Gastroesophageal sphincter (tissue), 4 donors: ENCODE measurements around the gene DHX34. TPM values are rescaled to one million over a fixed set of nuclear protein-coding genes. Genes with fewer than 3 reads are reported as not detected.

ENCODE experiments used
- ATAC-seq: fragments of 150-250 bp; one replicate; pipeline ENCODE4 v1.9.1; 2016; ENCODE audit warnings: mild to moderate bottlenecking, moderate library complexity
- H3K27ac ChIP-seq, 4 donors: fragments of 200-600 bp; sonication (generic) in 3 of 4; 1 replicate in 3 of 4; 2 replicates in 1 of 4; pipeline ENCODE4 v1.5.1; 2016 to 2019
- H3K27me3 ChIP-seq: fragments of 200-600 bp; sonication (generic); one replicate; pipeline ENCODE4 v1.5.1; 2019
- H3K36me3 ChIP-seq, 2 donors: fragments of 200-600 bp; sonication (generic); one replicate each; pipeline ENCODE4 v1.5.1; 2019; ENCODE audit warnings: control low read depth in 1 of 2
- H3K4me1 ChIP-seq, 3 donors: fragments of 200-600 bp; sonication (generic); 1 replicate in 2 of 3; 2 replicates in 1 of 3; pipeline ENCODE4 v1.5.1; 2016 to 2019; ENCODE audit warnings: control low read depth in 2 of 3
- H3K4me3 ChIP-seq, 2 donors: fragments of 200-600 bp; sonication (generic); one replicate each; pipeline ENCODE4 v1.5.1; 2019; ENCODE audit warnings: mild to moderate bottlenecking in 1 of 2, moderate library complexity in 1 of 2
- H3K9me3 ChIP-seq, 3 donors: fragments of 200-600 bp; sonication (generic); one replicate each; pipeline ENCODE4 v1.5.1; 2017 to 2019; ENCODE audit warnings: control low read depth in 2 of 3
- EP300 ChIP-seq: sonication (generic); formaldehyde crosslinking; IDR thresholded peaks from one replicate; pipeline ENCODE4 v1.6.1; 2017; ENCODE audit warnings: antibody characterized with exemption, mild to moderate bottlenecking
- POLR2A ChIP-seq, 2 donors: fragments of 450-650 bp; IDR thresholded peaks; one replicate each; pipeline ENCODE4 v1.6.1; 2017; ENCODE audit warnings: antibody characterized with exemption in 2 of 2, mild to moderate bottlenecking in 2 of 2, moderate library complexity in 1 of 2
- POLR2AphosphoS5 ChIP-seq: sonication (generic); formaldehyde crosslinking; IDR thresholded peaks from one replicate; pipeline ENCODE4 v1.6.1; 2017; ENCODE audit warnings: antibody characterized with exemption
- WGBS, 2 donors: methylation state at CpG; one replicate each; pipeline ENCODE4 v1.1.5; 2018; ENCODE audit warnings: low coverage in 1 of 2; 5-methylcytosine and 5-hydroxymethylcytosine counted together
- total RNA-seq, 4 donors: library from RNA; depleted of rRNA; stranded (reverse); fragments of >200 nt; gene quantifications; one replicate each; pipeline ENCODE4 v1.1.0, GENCODE V29; 2016
- TF ChIP-seq, protein P1 (sequence below), 4 experiments: fragments of 200-600 bp in 2 of 4; fragments of 450-650 bp in 2 of 4; sonication (generic) in 1 of 4; IDR thresholded peaks; one replicate each; pipeline ENCODE4 v1.5.1; 2017 to 2019; ENCODE audit warnings: antibody characterized with exemption in 4 of 4, mild to moderate bottlenecking in 2 of 4, moderate library complexity in 2 of 4

Gene DHX34
- total RNA-seq, 4 donors from 2014 or later, result 8.7 to 16.0 (median 12.3) TPM

DNA sequence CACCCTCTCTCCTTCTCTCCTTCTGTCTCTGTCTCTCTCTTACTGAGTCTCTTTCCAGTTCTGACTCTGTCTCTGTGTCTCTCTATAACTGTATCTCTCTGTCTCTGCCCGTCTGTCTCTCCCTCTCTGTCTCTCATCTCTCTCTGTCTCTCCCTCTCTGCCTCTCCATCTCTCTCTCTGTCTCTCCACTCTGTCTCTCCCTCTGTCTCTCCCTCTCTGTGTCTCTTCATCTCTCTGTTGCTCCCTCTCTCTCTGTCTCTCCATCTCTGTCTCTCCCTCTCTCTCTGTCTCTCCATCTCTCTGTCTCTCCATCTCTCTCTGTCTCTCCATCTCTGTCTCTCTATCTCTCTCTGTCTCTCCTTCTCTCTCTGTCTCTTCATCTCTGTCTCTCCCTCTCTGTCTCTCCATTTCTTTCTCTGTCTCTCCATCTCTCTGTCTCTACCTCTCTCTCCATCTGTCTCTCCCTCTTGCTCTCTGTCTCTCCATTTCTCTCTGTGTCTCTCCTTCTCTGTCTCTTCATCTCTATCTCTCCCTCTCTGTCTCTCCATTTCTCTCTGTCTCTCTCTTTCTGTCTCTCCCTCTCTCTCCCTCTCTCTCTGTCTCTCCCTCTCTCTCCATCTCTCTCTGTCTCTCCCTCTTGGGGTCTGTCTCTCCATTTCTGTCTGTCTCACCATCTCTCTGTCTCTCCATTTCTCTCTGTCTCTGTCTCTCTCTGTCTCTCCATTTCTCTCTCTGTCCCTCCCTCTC, 73.5 kb downstream of the DHX34 start:
- TF ChIP-seq POLR2A (IDR thresholded peaks at IDR 0.05), result no peak
- TF ChIP-seq, protein P1, sequence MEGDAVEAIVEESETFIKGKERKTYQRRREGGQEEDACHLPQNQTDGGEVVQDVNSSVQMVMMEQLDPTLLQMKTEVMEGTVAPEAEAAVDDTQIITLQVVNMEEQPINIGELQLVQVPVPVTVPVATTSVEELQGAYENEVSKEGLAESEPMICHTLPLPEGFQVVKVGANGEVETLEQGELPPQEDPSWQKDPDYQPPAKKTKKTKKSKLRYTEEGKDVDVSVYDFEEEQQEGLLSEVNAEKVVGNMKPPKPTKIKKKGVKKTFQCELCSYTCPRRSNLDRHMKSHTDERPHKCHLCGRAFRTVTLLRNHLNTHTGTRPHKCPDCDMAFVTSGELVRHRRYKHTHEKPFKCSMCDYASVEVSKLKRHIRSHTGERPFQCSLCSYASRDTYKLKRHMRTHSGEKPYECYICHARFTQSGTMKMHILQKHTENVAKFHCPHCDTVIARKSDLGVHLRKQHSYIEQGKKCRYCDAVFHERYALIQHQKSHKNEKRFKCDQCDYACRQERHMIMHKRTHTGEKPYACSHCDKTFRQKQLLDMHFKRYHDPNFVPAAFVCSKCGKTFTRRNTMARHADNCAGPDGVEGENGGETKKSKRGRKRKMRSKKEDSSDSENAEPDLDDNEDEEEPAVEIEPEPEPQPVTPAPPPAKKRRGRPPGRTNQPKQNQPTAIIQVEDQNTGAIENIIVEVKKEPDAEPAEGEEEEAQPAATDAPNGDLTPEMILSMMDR (IDR thresholded peaks at IDR 0.05), result no peak
- no peak for TF ChIP-seq POLR2AphosphoS5
- TF ChIP-seq EP300, result no peak
- Histone ChIP-seq H3K36me3 (no peaks in the 10 kb centered on the region), H3K27me3 (peaks cover 84% of the 10 kb centered on the region), H3K27ac (no peak overlapping the region), H3K9me3 (no peaks in the 10 kb centered on the region), H3K4me1 (peaks cover 0 to 36% (median 11%) of the 10 kb centered on the region in 3 donors), H3K4me3 (no peak overlapping the region)
- 6 to 50% methylated on average over 1 of the region's 1 CpG for WGBS, 2 donors
- no peak for ATAC-seq

DNA sequence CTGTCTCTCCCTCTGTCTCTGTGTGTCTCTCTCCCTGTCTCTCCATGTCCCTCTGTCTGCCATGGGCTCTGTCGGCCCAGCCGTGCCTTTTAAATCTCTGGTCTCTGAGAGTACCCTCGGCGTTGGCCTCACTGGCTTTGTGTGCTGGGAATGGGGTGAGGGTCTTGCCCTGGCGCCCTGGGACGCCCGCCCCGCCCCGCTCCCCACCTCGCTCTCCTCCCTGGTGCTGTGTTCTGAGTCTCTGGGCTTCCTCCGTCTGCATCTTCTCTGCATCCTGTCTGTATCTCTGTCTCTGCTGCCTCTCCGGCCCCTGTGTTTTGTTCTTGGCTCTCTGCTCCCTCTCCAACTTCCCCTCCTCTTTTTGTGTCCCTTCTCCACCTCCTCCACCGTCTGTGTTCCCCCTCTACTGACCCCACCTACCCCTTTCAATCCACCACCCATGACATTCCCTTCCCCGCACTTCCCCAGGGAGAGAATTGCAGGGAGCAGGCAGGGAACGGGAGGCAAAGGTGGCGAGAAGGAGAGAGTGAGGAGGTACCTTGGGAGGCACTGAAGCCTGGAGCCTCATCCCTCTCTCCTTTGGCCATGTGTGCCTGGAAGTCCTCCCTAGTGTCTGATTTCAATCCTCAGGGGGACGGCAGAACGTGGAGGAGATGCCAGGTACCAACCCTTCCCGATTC, 74.2 kb downstream of the DHX34 start:
- Histone ChIP-seq H3K9me3 (no peaks in the 10 kb centered on the region), H3K4me1 (peaks cover 0 to 36% (median 12%) of the 10 kb centered on the region in 3 donors), H3K27ac (no peak overlapping the region), H3K4me3 (no peak overlapping the region), H3K36me3 (no peaks in the 10 kb centered on the region), H3K27me3 (peaks cover 78% of the 10 kb centered on the region)
- TF ChIP-seq POLR2AphosphoS5 (no peak), POLR2A (IDR thresholded peaks at IDR 0.05) (no peak), EP300 (no peak)
- TF ChIP-seq, protein P1 (IDR thresholded peaks at IDR 0.05), result no peak
- no peak for ATAC-seq
- 11 to 23% methylated on average over 5 to 11 of the region's 19 CpGs for WGBS, 2 donors

DNA sequence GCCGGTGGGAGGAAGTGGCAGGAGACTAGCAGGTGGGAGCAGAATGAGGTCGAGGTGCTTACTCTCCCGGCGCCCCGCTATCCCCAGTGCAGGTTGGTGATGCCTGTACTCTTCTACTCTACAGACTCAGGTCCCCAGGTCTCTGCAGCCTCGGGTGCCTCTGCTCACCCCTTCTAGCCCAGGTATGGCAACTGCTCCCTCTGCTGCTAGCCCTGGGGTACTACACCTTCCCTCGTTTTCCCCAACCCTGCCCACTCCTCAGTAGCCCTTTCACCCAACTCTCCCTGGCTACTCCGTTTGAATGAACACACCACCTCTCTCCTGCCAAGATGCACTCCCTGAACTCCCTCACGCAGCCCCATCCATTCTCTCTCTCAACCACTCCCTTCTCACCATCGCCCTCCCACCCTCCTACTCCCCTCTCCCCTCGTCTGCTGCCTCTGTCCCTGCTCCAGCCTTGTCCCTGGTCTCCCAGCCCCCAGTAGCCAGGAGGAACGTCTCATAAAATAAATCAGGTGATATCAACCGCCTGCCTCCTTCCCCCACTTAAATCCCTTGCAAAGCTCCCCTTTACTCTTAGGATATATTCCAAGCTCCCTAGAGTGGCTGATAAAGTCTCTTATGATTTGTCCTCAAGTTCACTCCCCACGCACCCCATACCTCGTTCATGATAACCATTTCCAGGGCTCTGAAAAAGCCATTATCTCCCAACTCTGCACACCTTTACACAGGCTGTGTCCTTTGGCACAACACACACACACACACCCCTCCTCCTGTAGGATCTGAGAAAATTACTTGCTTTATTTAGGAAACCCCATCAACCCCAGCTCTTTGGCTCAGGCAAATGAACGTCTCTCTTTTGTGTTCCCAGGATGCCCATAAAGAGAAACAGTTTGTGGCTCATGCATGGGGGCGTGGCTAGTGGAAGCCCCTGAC, 78.4 kb downstream of the DHX34 start:
- peak overlapping the region in 1 of 2 donors; percentile 7 for H3K4me3 ChIP-seq
- TF ChIP-seq POLR2A (IDR thresholded peaks at IDR 0.05), result no peak
- TF ChIP-seq, protein P1 (IDR thresholded peaks at IDR 0.05), result peak in 3 of 4 experiments; percentile 76 to 87 (median 86)
- peaks cover 77% of the 10 kb centered on the region for H3K27me3 ChIP-seq
- no peaks in the 10 kb centered on the region for H3K9me3 ChIP-seq
- peak; percentile 48 for ATAC-seq
- peak overlapping the region in 3 of 4 donors; percentile 65 to 71 (median 66) for H3K27ac ChIP-seq
- no peaks in the 10 kb centered on the region for H3K36me3 ChIP-seq
- WGBS, 2 donors, result 2% methylated on average over 10 to 12 of the region's 17 CpGs
- H3K4me1 ChIP-seq, result peaks cover 0 to 36% (median 21%) of the 10 kb centered on the region in 3 donors

DNA sequence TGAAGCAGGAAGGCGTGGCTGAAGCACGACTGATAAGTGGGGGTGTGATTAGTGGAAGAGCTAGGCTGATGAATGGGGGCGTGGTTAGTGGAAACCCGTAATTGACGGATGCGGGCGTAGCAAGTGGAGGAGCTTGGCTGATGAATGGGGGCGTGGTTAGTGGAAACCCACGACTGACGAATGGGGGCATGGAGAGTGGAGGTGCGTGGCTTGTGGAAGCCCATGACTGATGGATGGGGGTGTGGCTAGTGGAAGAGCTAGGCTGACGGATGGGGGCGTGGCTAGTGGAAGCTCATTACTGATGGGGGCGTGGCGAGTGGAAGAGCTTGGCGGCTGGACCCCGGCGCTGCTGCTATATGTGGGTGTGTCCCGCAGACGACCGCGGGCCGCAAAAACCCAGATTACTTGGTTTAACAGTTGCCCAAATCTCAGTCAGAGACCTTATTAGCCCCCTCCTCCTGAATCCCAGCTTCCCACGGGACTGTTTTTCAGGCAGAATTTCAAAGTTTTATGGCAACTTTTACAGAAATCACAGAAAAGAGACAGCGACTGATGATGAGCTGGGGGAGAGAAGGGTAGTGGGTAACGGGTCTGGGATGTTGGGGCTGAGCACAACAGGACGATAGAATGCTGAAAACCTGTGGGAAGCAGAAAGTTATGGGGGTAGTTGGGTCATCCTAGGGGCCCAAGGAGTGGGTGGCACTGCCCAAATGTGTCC, 79.2 kb downstream of the DHX34 start:
- Histone ChIP-seq H3K4me3 (peak overlapping the region in 1 of 2 donors; percentile 7), H3K27ac (peak overlapping the region in 3 of 4 donors; percentile 65 to 71 (median 66)), H3K4me1 (peaks cover 0 to 39% (median 21%) of the 10 kb centered on the region in 3 donors), H3K27me3 (peaks cover 72% of the 10 kb centered on the region), H3K36me3 (no peaks in the 10 kb centered on the region), H3K9me3 (no peaks in the 10 kb centered on the region)
- TF ChIP-seq, protein P1 (IDR thresholded peaks at IDR 0.05), result no peak
- TF ChIP-seq POLR2A (IDR thresholded peaks at IDR 0.05), result no peak
- no peak for TF ChIP-seq EP300
- TF ChIP-seq POLR2AphosphoS5, result no peak
- WGBS, 2 donors, result 2% methylated on average over 9 to 26 of the region's 27 CpGs
- ATAC-seq, result peak; percentile 91
